HCT116 (cell line): ENCODE data around the gene DENND1A. TPM values are rescaled to one million over a fixed set of nuclear protein-coding genes. Genes with fewer than 3 reads are reported as not detected.

ENCODE experiments used
- ATAC-seq: fragments of 200-7000 bp; cut with Tn5 transposase; 2 replicates; pipeline ENCODE4 v1.9.1; 2020; ENCODE audit warnings: mild to moderate bottlenecking, moderate library complexity
- BruUV-seq: library from RNA; stranded (reverse); fragments of 400-500 nt; replicated peaks from 2 replicates; lab custom pipeline; 2021; lab: Mats Ljungman, UMichigan
- CTCF ChIA-PET: fragments of 300-600 bp; sonication (Branson Sonifier 250); formaldehyde crosslinking; loops from one replicate; lab custom pipeline; 2021; ENCODE audit warnings: antibody characterized with exemption; lab: Charles Lee
- POLR2A ChIA-PET: fragments of 300-600, 350-600 bp; sonication (Branson Sonifier 250); formaldehyde crosslinking; loops from one replicate; lab custom pipeline; 2021; ENCODE audit warnings: antibody characterized with exemption; lab: Charles Lee
- RAD21 ChIA-PET, 2 experiments: fragments of 300-600 bp; sonication (Branson Sonifier 250); formaldehyde crosslinking; loops; one replicate each; lab custom pipeline; 2023; ENCODE audit warnings: low total read pairs in 2 of 2; ENCODE audit not compliant: uncharacterized antibody in 2 of 2, unreplicated experiment in 2 of 2, low non-redundant PET in 1 of 2; lab: Charles Lee
- DNase-seq: peaks from one replicate; pipeline ENCODE4 v3.0.0-alpha.2; 2010; ENCODE audit warnings: low read depth, low spot score
- H2AFZ ChIP-seq: fragments of 200-600 bp; shearing (Covaris generic), sonication (generic); 2 replicates; pipeline ENCODE4 v1.6.1; 2017; ENCODE audit warnings: low read depth, mixed run types, mixed read lengths, antibody characterized with exemption, low read length; ENCODE audit not compliant: poor library complexity, severe bottlenecking
- H3K27ac ChIP-seq: 2 replicates; pipeline ENCODE4 v1.5.1; 2012; ENCODE audit warnings: low read depth, low read length
- H3K27me3 ChIP-seq: fragments of 200-600 bp; sonication (generic); 2 replicates; pipeline ENCODE4 v1.6.1; 2016; ENCODE audit warnings: mixed run types, low read length, mixed read lengths; ENCODE audit not compliant: insufficient read depth
- H3K36me3 ChIP-seq, 2 experiments: fragments of 200-500 bp in 1 of 2; fragments of 200-600 bp in 1 of 2; sonication (Bioruptor generic) in 1 of 2; sonication (generic) in 1 of 2; 2 replicates each; pipeline versions ENCODE4 v1.5.1 to v1.6.1; 2014 to 2016; ENCODE audit warnings: low read length in 2 of 2, inconsistent platforms in 1 of 2, mixed read lengths in 1 of 2, mixed run types in 1 of 2; ENCODE audit not compliant: insufficient read depth in 2 of 2, control insufficient read depth in 1 of 2
- H3K4me1 ChIP-seq, 2 experiments: fragments of 200-600 bp in 1 of 2; sonication (generic) in 1 of 2; 2 replicates each; pipeline versions ENCODE4 v1.5.1 to v1.6.1; 2012 to 2017; ENCODE audit warnings: low read length in 2 of 2, inconsistent platforms in 1 of 2, mild to moderate bottlenecking in 1 of 2, mixed read lengths in 1 of 2, mixed run types in 1 of 2, moderate library complexity in 1 of 2; ENCODE audit not compliant: insufficient read depth in 2 of 2, control insufficient read depth in 1 of 2
- H3K4me2 ChIP-seq: fragments of 200-600 bp; sonication (generic); 2 replicates; pipeline ENCODE4 v1.6.1; 2017; ENCODE audit warnings: mixed run types, low read length, mixed read lengths
- H3K4me3 ChIP-seq, 2 experiments: fragments of 200-600 bp in 1 of 2; sonication (generic) in 1 of 2; replicated peaks in 1 of 2; 2 replicates each; pipeline ENCODE4 v1.5.1; 2011 to 2016; ENCODE audit warnings: low read length in 2 of 2, control low read depth in 1 of 2, low read depth in 1 of 2, mild to moderate bottlenecking in 1 of 2, mixed read lengths in 1 of 2, mixed run types in 1 of 2
- H3K79me2 ChIP-seq: fragments of 200-600 bp; sonication (generic); 2 replicates; pipeline ENCODE4 v1.6.1; 2017; ENCODE audit warnings: mild to moderate bottlenecking, mixed run types, low read length, moderate library complexity, mixed read lengths; ENCODE audit not compliant: insufficient read depth
- H3K9ac ChIP-seq: fragments of 200-600 bp; sonication (generic); 2 replicates; pipeline ENCODE4 v1.6.1; 2016; ENCODE audit warnings: low read length, mixed read lengths
- H3K9me2 ChIP-seq: fragments of 200-600 bp; sonication (generic), shearing (Covaris generic); 2 replicates; pipeline ENCODE4 v1.6.1; 2017; ENCODE audit warnings: mixed run types, mild to moderate bottlenecking, moderate library complexity; ENCODE audit not compliant: insufficient read depth
- H3K9me3 ChIP-seq, 2 experiments: fragments of 200-500 bp in 1 of 2; fragments of 200-600 bp in 1 of 2; sonication (Bioruptor generic) in 1 of 2; sonication (generic) in 1 of 2; 2 replicates each; pipeline ENCODE4 v1.6.1; 2014 to 2017; ENCODE audit warnings: low read length in 2 of 2, mixed read lengths in 2 of 2, inconsistent platforms in 1 of 2, low read depth in 1 of 2, mild to moderate bottlenecking in 1 of 2, mixed run types in 1 of 2, moderate library complexity in 1 of 2; ENCODE audit not compliant: control insufficient read depth in 1 of 2, insufficient read depth in 1 of 2
- H4K20me1 ChIP-seq: fragments of 200-600 bp; sonication (generic), shearing (Covaris generic); 2 replicates; pipeline ENCODE4 v1.6.1; 2017; ENCODE audit warnings: mixed run types, mild to moderate bottlenecking, moderate library complexity; ENCODE audit not compliant: insufficient read depth
- ELF1 ChIP-seq: IDR thresholded peaks from 2 replicates; pipeline ENCODE4 v1.6.1; 2012; ENCODE audit warnings: low read depth, borderline replicate concordance
- FOSL1 ChIP-seq: IDR thresholded peaks from 2 replicates; pipeline ENCODE4 v1.6.1; 2012; ENCODE audit warnings: low read depth
- JUND ChIP-seq: IDR thresholded peaks from 2 replicates; pipeline ENCODE4 v1.6.1; 2012
- POLR2A ChIP-seq: IDR thresholded peaks from 2 replicates; pipeline ENCODE4 v1.7.0; 2011; ENCODE audit warnings: borderline replicate concordance; ENCODE audit not compliant: insufficient read depth, insufficient read length; ENCODE audit errors: extremely low read depth
- SIN3A ChIP-seq: IDR thresholded peaks from 2 replicates; pipeline ENCODE4 v1.6.1; 2012; ENCODE audit warnings: low read depth
- SRF ChIP-seq: IDR thresholded peaks from 2 replicates; pipeline ENCODE4 v1.6.1; 2012; ENCODE audit warnings: low read depth
- TCF7L2 ChIP-seq: IDR thresholded peaks from 2 replicates; pipeline ENCODE4 v1.7.0; 2011; ENCODE audit warnings: borderline replicate concordance, inconsistent platforms; ENCODE audit not compliant: insufficient read depth, insufficient read length; ENCODE audit errors: extremely low read depth
- YY1 ChIP-seq: IDR thresholded peaks from 2 replicates; pipeline ENCODE4 v1.6.1; 2011; ENCODE audit warnings: low read length, low read depth, moderate library complexity, mild to moderate bottlenecking; ENCODE audit not compliant: insufficient replicate concordance; ENCODE audit errors: extremely low read depth
- ZNF274 ChIP-seq: fragments of 200-500 bp; sonication (Bioruptor generic); IDR thresholded peaks from 2 replicates; pipeline ENCODE4 v1.6.1; 2014; ENCODE audit warnings: mild to moderate bottlenecking, low read depth, low read length, inconsistent platforms
- intact Hi-C: fragments of 100-400 bp; cut with micrococcal nuclease; formaldehyde crosslinking; loops from 2 replicates; pipeline ENCODE4 v1.10.0; 2022
- total RNA-seq: library from RNA; stranded (reverse); gene quantifications from one replicate; pipeline ENCODE4 v1.2.1, GENCODE V29; 2021; ENCODE audit not compliant: unreplicated experiment
- TF ChIP-seq, protein P1 (sequence below), 3 experiments: fragments of 200-600 bp in 1 of 3; sonication (generic) in 1 of 3; IDR thresholded peaks in 2 of 3; conservative IDR thresholded peaks in 1 of 3; 2 replicates each; pipeline ENCODE4 v1.5.1; 2012 to 2017; ENCODE audit warnings: low read depth in 2 of 3, low read length in 2 of 3, antibody characterized with exemption in 1 of 3, borderline replicate concordance in 1 of 3, control low read depth in 1 of 3, mild to moderate bottlenecking in 1 of 3, mixed read lengths in 1 of 3, mixed run types in 1 of 3, moderate library complexity in 1 of 3; ENCODE audit not compliant: insufficient read depth in 1 of 3
- TF ChIP-seq, protein P2 (sequence below): IDR thresholded peaks from 2 replicates; pipeline ENCODE4 v1.6.1; 2012

Gene DENND1A
- total RNA-seq, 1 experiment from 2014 or later: 33.0 TPM

DNA sequence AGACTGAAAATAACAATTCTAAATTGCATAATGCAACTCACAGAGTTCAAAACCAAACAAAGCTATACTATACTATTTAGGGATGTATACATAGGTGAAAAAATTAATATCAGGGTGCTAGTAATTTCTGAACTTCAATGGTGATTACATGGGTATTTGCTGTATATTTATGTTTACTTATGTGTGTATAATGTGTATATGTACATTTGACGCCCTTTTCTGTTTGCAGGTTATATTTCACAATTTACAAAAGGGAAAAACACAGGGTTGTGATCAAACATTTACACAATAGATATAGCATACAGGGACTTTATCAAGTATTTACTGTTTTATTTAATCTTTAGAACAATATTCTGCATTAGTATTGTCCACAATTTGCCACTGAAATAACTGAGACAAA lies 184.0 kb downstream of the DENND1A start:
- ChIA-PET POLR2A (no interaction called here), CTCF (no interaction called here), RAD21 (no interaction called here)
- Histone ChIP-seq H3K9me3 (no peaks in the 10 kb centered on the region), H3K4me3 (no peak overlapping the region), H3K79me2 (no peaks in the 10 kb centered on the region), H3K4me1 (peaks cover 0 to 7% of the 10 kb centered on the region in 2 experiments; a peak in 1 of 4 replicates), H3K27me3 (no peaks in the 10 kb centered on the region), H4K20me1 (no peaks in the 10 kb centered on the region), H3K36me3 (no peaks in the 10 kb centered on the region), H3K4me2 (no peak overlapping the region), H3K9ac (no peak overlapping the region), H3K27ac (no peak overlapping the region), H3K9me2 (no peaks in the 10 kb centered on the region), H2AFZ (no peak overlapping the region)
- intact Hi-C loops: no loop called here
- DNase-seq: no peak
- no TSS peak for BruUV-seq
- ATAC-seq: no peak
- TF ChIP-seq SRF: no peak
- TF ChIP-seq, protein P1, sequence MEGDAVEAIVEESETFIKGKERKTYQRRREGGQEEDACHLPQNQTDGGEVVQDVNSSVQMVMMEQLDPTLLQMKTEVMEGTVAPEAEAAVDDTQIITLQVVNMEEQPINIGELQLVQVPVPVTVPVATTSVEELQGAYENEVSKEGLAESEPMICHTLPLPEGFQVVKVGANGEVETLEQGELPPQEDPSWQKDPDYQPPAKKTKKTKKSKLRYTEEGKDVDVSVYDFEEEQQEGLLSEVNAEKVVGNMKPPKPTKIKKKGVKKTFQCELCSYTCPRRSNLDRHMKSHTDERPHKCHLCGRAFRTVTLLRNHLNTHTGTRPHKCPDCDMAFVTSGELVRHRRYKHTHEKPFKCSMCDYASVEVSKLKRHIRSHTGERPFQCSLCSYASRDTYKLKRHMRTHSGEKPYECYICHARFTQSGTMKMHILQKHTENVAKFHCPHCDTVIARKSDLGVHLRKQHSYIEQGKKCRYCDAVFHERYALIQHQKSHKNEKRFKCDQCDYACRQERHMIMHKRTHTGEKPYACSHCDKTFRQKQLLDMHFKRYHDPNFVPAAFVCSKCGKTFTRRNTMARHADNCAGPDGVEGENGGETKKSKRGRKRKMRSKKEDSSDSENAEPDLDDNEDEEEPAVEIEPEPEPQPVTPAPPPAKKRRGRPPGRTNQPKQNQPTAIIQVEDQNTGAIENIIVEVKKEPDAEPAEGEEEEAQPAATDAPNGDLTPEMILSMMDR (IDR thresholded peaks at IDR 0.05 in 2 of 3, conservative IDR thresholded peaks at IDR 0.05 in 1 of 3; ENCODE audit: borderline replicate concordance in 1 of 3, insufficient read depth in 1 of 3, low read depth in 2 of 3, low read length in 2 of 3): no peak
- TF ChIP-seq ZNF274: no peak
- TF ChIP-seq ELF1: no peak
- TF ChIP-seq FOSL1: no peak
- TF ChIP-seq, protein P2, sequence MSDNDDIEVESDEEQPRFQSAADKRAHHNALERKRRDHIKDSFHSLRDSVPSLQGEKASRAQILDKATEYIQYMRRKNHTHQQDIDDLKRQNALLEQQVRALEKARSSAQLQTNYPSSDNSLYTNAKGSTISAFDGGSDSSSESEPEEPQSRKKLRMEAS: no peak
- TF ChIP-seq YY1: no peak
- no peak for TF ChIP-seq TCF7L2
- TF ChIP-seq SIN3A: no peak
- TF ChIP-seq JUND: no peak
- no peak for TF ChIP-seq POLR2A
